ENCODE measurements around the gene CACNA1B.

GRCh38 chr9:137836151-137836830 lies 41.3 kb upstream of the CACNA1B start:
- TF ChIP-seq TAF1 (IDR thresholded peaks at IDR 0.05; ENCODE audit: low read depth): no peak
- TF ChIP-seq CEBPB (IDR thresholded peaks at IDR 0.05): peak; percentile 79
- TF ChIP-seq FOXM1 (IDR thresholded peaks at IDR 0.05; ENCODE audit: borderline replicate concordance, low read depth): no peak
- TF ChIP-seq RAD21 (IDR thresholded peaks at IDR 0.05; ENCODE audit: low read depth): no peak
- TF ChIP-seq NFIC (IDR thresholded peaks at IDR 0.05): no peak

Data from Ishikawa (cell line).